ENCODE data around the gene CD72. TPM values are rescaled to one million over a fixed set of nuclear protein-coding genes. Genes with fewer than 3 reads are reported as not detected.
A peak's percentile ranks its signal among the peaks of the same experiment; 100 is the strongest.

The CD72 gene, protein sequence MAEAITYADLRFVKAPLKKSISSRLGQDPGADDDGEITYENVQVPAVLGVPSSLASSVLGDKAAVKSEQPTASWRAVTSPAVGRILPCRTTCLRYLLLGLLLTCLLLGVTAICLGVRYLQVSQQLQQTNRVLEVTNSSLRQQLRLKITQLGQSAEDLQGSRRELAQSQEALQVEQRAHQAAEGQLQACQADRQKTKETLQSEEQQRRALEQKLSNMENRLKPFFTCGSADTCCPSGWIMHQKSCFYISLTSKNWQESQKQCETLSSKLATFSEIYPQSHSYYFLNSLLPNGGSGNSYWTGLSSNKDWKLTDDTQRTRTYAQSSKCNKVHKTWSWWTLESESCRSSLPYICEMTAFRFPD
- 4.9 TPM for total RNA-seq (ENCODE audit: unreplicated experiment)
- long read RNA-seq, partial matches to known transcripts = 0 of 5 reads
- long read RNA-seq, other reads (novel, unspliced or antisense) = 5 of 5 reads

DNA sequence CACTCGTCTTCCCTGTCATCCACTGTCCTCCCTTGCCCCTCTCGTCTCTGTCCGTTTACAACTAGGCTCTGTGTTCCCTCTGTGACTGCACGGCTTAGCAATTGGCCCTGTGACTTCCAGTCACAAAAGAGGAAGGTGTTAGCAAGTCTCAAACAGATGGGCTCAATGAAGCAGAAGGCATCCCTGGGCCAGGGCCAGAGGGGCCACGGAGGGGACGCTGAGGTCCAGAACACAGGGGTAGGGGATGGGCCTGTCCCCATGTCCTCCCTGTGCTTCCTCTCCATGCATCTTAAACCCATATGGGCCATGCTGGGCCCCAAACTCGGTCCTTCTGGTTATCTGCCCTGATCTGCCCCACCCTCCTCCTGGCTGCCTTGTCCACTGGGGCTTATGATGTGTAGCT, at the start of gene CD72:
TSS of gene CD72 (minus strand) at position 89 of the 403 bp plus-strand sequence. CDS start 110 bp downstream, outside the sequence.
- TF ChIP-seq CTCF (IDR thresholded peaks at IDR 0.05; ENCODE audit: partially characterized antibody, unreplicated experiment) = no peak
- H3K4me3 Mint-ChIP-seq (ENCODE audit: unreplicated experiment) = peak within 1 kb of the TSS; percentile 83

GRCh38 chr9:35667939-35668338, 49.7 kb upstream of the CD72 start:
- Mint-ChIP-seq H3K4me1 (ENCODE audit: low read depth, unreplicated experiment) (no peaks in the 10 kb centered on the region), H3K27ac (ENCODE audit: unreplicated experiment) (no peak overlapping the region), H3K27me3 (ENCODE audit: unreplicated experiment) (peaks cover 4% of the 10 kb centered on the region), H3K4me3 (ENCODE audit: unreplicated experiment) (no peak overlapping the region), H3K36me3 (ENCODE audit: unreplicated experiment) (peaks cover 4% of the 10 kb centered on the region), H3K9me3 (ENCODE audit: unreplicated experiment) (peaks cover 1% of the 10 kb centered on the region)
- DNase-seq = no peak
- no peak for TF ChIP-seq CTCF (IDR thresholded peaks at IDR 0.05; ENCODE audit: partially characterized antibody, unreplicated experiment)

More for the DNA sequence above, at the start of gene CD72:
- no peak for DNase-seq
- H3K9me3 Mint-ChIP-seq (ENCODE audit: unreplicated experiment) = peaks cover 4% of the 10 kb centered on the region
- peaks cover 6% of the 10 kb centered on the region for H3K4me1 Mint-ChIP-seq (ENCODE audit: low read depth, unreplicated experiment)
- H3K27me3 Mint-ChIP-seq (ENCODE audit: unreplicated experiment) = peaks cover 21% of the 10 kb centered on the region
- peaks cover 8% of the 10 kb centered on the region for H3K36me3 Mint-ChIP-seq (ENCODE audit: unreplicated experiment)
- no peak within 1 kb of the TSS for H3K27ac Mint-ChIP-seq (ENCODE audit: unreplicated experiment)

DNA sequence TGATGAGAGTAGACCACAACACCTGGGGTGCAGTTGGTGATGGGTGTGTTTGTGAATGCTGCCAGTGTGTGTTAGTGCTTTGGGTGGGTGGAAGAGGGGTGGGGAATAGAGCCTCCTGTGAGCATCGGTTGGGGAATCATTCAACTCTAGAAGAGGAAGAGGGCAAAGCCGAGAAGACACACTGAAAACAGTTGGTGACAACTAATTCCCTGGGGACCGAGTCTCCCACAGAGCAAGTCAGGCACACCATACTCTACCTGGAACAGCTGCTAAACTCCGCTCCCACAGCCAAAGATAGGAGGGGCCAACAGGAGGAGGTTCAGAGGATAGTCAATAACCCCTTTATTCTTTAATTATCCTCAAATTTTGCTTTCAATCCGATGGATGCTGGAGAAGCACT, 48.3 kb upstream of the CD72 start:
- Mint-ChIP-seq H3K27me3 (ENCODE audit: unreplicated experiment) (peaks cover 6% of the 10 kb centered on the region), H3K27ac (ENCODE audit: unreplicated experiment) (no peak overlapping the region), H3K9me3 (ENCODE audit: unreplicated experiment) (peaks cover 1% of the 10 kb centered on the region), H3K4me1 (ENCODE audit: low read depth, unreplicated experiment) (no peaks in the 10 kb centered on the region), H3K36me3 (ENCODE audit: unreplicated experiment) (peaks cover 4% of the 10 kb centered on the region), H3K4me3 (ENCODE audit: unreplicated experiment) (no peak overlapping the region)
- no peak for DNase-seq
- TF ChIP-seq CTCF (IDR thresholded peaks at IDR 0.05; ENCODE audit: partially characterized antibody, unreplicated experiment) = no peak

DNA sequence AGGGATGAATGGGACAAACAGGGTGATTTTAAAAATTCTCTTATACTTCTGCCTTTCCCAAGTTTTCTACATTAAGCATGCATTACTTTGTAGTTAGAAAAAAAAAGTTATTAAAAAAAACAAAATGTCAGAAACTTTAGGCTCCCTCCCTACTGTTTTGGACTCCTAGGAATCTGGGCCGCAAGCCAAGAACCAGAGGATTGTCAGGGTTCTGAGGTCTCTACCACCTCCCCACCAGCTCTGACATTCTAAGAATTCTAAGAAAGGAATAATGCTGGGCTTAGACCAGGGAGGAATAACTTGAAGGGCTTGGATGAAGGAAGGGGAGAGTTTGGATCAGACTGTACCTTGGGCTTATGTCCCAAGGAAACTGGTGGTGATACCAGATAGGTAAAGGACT, 47.8 kb upstream of the CD72 start:
- no peak for DNase-seq
- peak overlapping the region; percentile 80 for H3K4me3 Mint-ChIP-seq (ENCODE audit: unreplicated experiment)
- no peak for TF ChIP-seq CTCF (IDR thresholded peaks at IDR 0.05; ENCODE audit: partially characterized antibody, unreplicated experiment)
- H3K27ac Mint-ChIP-seq (ENCODE audit: unreplicated experiment) = no peak overlapping the region
- H3K4me1 Mint-ChIP-seq (ENCODE audit: low read depth, unreplicated experiment) = no peaks in the 10 kb centered on the region
- H3K9me3 Mint-ChIP-seq (ENCODE audit: unreplicated experiment) = peaks cover 1% of the 10 kb centered on the region
- peaks cover 4% of the 10 kb centered on the region for H3K36me3 Mint-ChIP-seq (ENCODE audit: unreplicated experiment)
- H3K27me3 Mint-ChIP-seq (ENCODE audit: unreplicated experiment) = peaks cover 6% of the 10 kb centered on the region

DNA sequence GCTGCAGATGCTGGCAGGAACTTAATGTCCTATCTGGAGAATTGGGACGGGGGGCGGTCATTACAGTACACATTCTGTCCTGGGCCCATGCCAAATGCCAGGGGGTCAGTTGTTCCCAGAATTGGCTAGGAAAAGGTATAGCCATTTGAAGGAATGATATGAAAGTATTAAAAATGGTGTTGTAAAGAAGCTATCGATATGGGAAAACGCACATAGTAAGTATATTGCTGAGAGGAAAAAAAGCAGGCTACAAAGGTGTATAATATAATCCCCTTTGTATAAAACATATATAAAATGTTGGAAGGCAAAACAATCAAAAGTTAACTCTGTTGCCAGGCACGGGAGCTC, 47.2 kb upstream of the CD72 start:
- H3K4me1 Mint-ChIP-seq (ENCODE audit: low read depth, unreplicated experiment) = peaks cover 3% of the 10 kb centered on the region
- no peak for DNase-seq
- H3K27ac Mint-ChIP-seq (ENCODE audit: unreplicated experiment) = no peak overlapping the region
- H3K27me3 Mint-ChIP-seq (ENCODE audit: unreplicated experiment) = peaks cover 7% of the 10 kb centered on the region
- peak overlapping the region; percentile 80 for H3K4me3 Mint-ChIP-seq (ENCODE audit: unreplicated experiment)
- TF ChIP-seq CTCF (IDR thresholded peaks at IDR 0.05; ENCODE audit: partially characterized antibody, unreplicated experiment) = no peak
- peaks cover 4% of the 10 kb centered on the region for H3K36me3 Mint-ChIP-seq (ENCODE audit: unreplicated experiment)
- H3K9me3 Mint-ChIP-seq (ENCODE audit: unreplicated experiment) = peaks cover 1% of the 10 kb centered on the region
